MM.1S (cell line): ENCODE results near the gene IFITM1.
"Not testable (repeated sequence)": the region's sequence is repeated elsewhere in the genome, so short reads cannot be mapped to it uniquely, and the experiment has no call there.

Source experiments
- DNase-seq: peaks from one replicate; pipeline ENCODE4 v3.0.0-alpha.2; 2015
- H2AFZ ChIP-seq: fragments of 300-600 bp; sonication (generic); 2 replicates; pipeline ENCODE4 v1.6.0; 2016; ENCODE audit warnings: antibody characterized with exemption, low read length
- H3F3A ChIP-seq: fragments of 300-600 bp; sonication (generic); 2 replicates; pipeline ENCODE4 v1.6.1; 2016; ENCODE audit warnings: mild to moderate bottlenecking, antibody characterized with exemption, low read length, moderate library complexity, mixed read lengths; ENCODE audit not compliant: insufficient read depth
- H3K27ac ChIP-seq: fragments of 300-600 bp; sonication (generic); 2 replicates; pipeline ENCODE4 v1.5.1; 2016; ENCODE audit warnings: mild to moderate bottlenecking, low read length
- H3K27me3 ChIP-seq: fragments of 300-600 bp; sonication (generic); replicated peaks from 2 replicates; pipeline ENCODE4 v1.6.0; 2016; ENCODE audit warnings: low read length; ENCODE audit not compliant: insufficient read depth
- H3K36me3 ChIP-seq: fragments of 300-600 bp; sonication (generic); replicated peaks from 2 replicates; pipeline ENCODE4 v1.6.1; 2016; ENCODE audit warnings: mild to moderate bottlenecking, low read length, mixed read lengths; ENCODE audit not compliant: insufficient read depth
- H3K4me1 ChIP-seq: fragments of 300-600 bp; sonication (generic); 2 replicates; pipeline ENCODE4 v1.6.1; 2016; ENCODE audit warnings: low read length, mixed read lengths
- H3K4me2 ChIP-seq: fragments of 300-600 bp; sonication (generic); 2 replicates; pipeline ENCODE4 v1.6.0; 2016; ENCODE audit warnings: low read depth, low read length
- H3K4me3 ChIP-seq: fragments of 300-600 bp; sonication (generic); 2 replicates; pipeline ENCODE4 v1.5.1; 2016; ENCODE audit warnings: low read length, mixed read lengths
- H3K79me2 ChIP-seq: fragments of 300-600 bp; sonication (generic); 2 replicates; pipeline ENCODE4 v1.6.1; 2016; ENCODE audit warnings: mixed run types, low read length, mixed read lengths
- H3K9ac ChIP-seq: fragments of 300-600 bp; sonication (generic); 2 replicates; pipeline ENCODE4 v1.6.1; 2016; ENCODE audit warnings: low read length, mixed read lengths
- H3K9me2 ChIP-seq: fragments of 300-600 bp; sonication (generic); replicated peaks from 2 replicates; pipeline ENCODE4 v1.6.1; 2016; ENCODE audit warnings: mild to moderate bottlenecking, low read length, mixed read lengths; ENCODE audit not compliant: insufficient read depth
- H3K9me3 ChIP-seq: fragments of 300-600 bp; sonication (generic); replicated peaks from 2 replicates; pipeline ENCODE4 v1.6.1; 2016; ENCODE audit warnings: mild to moderate bottlenecking, low read length, mixed read lengths; ENCODE audit not compliant: insufficient read depth
- H4K20me1 ChIP-seq: fragments of 300-600 bp; sonication (generic); 2 replicates; pipeline ENCODE4 v1.6.1; 2016; ENCODE audit warnings: mild to moderate bottlenecking, low read length, moderate library complexity, mixed read lengths; ENCODE audit not compliant: insufficient read depth
- CTCF ChIP-seq: fragments of 300-600 bp; sonication (generic); IDR thresholded peaks from 2 replicates; pipeline ENCODE4 v1.5.1; 2016; ENCODE audit warnings: antibody characterized with exemption, low read length, mixed read lengths
- EZH2 ChIP-seq: fragments of 300-600 bp; sonication (generic); optimal IDR thresholded peaks from 2 replicates; pipeline ENCODE3; 2017; ENCODE audit warnings: low read depth, mild to moderate bottlenecking, antibody characterized with exemption, low read length, mixed read lengths
- EZH2phosphoT487 ChIP-seq: fragments of 300-600 bp; sonication (generic); IDR thresholded peaks from 2 replicates; pipeline ENCODE4 v1.6.1; 2018; ENCODE audit warnings: antibody characterized with exemption, low read length

IFITM1 gene

GRCh38 chr11:304915-305843 lies 8.7 kb upstream of the IFITM1 start:
- H3K4me2 ChIP-seq: no peak overlapping the region

GRCh38 chr11:305844-306211 lies 8.0 kb upstream of the IFITM1 start:
- H3K9ac ChIP-seq: no peak overlapping the region
- no peak for DNase-seq
- H4K20me1 ChIP-seq: no peaks in the 10 kb centered on the region
- no peaks in the 10 kb centered on the region for H3F3A ChIP-seq
- no peaks in the 10 kb centered on the region for H3K36me3 ChIP-seq
- no peak overlapping the region for H3K4me3 ChIP-seq
- no peak overlapping the region for H3K27ac ChIP-seq
- H3K4me1 ChIP-seq: no peaks in the 10 kb centered on the region
- TF ChIP-seq EZH2 (no peak), CTCF (no peak), EZH2phosphoT487 (no peak)
- H3K27me3 ChIP-seq: peaks cover 64% of the 10 kb centered on the region
- H3K9me2 ChIP-seq: no peaks in the 10 kb centered on the region
- no peaks in the 10 kb centered on the region for H3K79me2 ChIP-seq
- no peaks in the 10 kb centered on the region for H3K9me3 ChIP-seq
- H2AFZ ChIP-seq: no peak overlapping the region
- H3K4me2 ChIP-seq: no peak overlapping the region

More at GRCh38 chr11:304915-305843, 8.7 kb upstream of the IFITM1 start:
- peak; percentile 53 for DNase-seq
- Histone ChIP-seq H3K9ac (no peak overlapping the region), H4K20me1 (no peaks in the 10 kb centered on the region), H3F3A (no peaks in the 10 kb centered on the region), H3K27ac (no peak overlapping the region), H3K9me2 (no peaks in the 10 kb centered on the region), H3K4me1 (no peaks in the 10 kb centered on the region), H3K9me3 (no peaks in the 10 kb centered on the region), H2AFZ (no peak overlapping the region), H3K79me2 (no peaks in the 10 kb centered on the region), H3K36me3 (no peaks in the 10 kb centered on the region), H3K4me3 (no peak overlapping the region), H3K27me3 (peaks cover 70% of the 10 kb centered on the region)
- TF ChIP-seq EZH2 (no peak), CTCF (peak; percentile 63)

- Histone ChIP-seq H4K20me1 (no peaks in the 10 kb centered on the region), H3K79me2 (no peaks in the 10 kb centered on the region), H3K9me3 (no peaks in the 10 kb centered on the region), H3K4me2 (no peak overlapping the region), H2AFZ (no peak overlapping the region), H3F3A (no peaks in the 10 kb centered on the region), H3K4me1 (no peaks in the 10 kb centered on the region), H3K9me2 (no peaks in the 10 kb centered on the region), H3K9ac (no peak overlapping the region), H3K4me3 (no peak overlapping the region), H3K27me3 (peaks cover 60% of the 10 kb centered on the region), H3K36me3 (no peaks in the 10 kb centered on the region), H3K27ac (no peak overlapping the region)
- no peak for DNase-seq
- TF ChIP-seq CTCF: no peak
- no peak for TF ChIP-seq EZH2
- no peak for TF ChIP-seq EZH2phosphoT487
Measured at GRCh38 chr11:306645-307371, 7.0 kb upstream of the IFITM1 start.

GRCh38 chr11:307766-308708 lies 5.8 kb upstream of the IFITM1 start, which contains the start of gene IFITM2:
TSS of gene IFITM2 (plus strand) at chr11:307816. CDS start at chr11:308193, 377 bp downstream.
- H3K9ac ChIP-seq, H4K20me1 ChIP-seq, H3K4me1 ChIP-seq, DNase-seq, H3F3A ChIP-seq, H2AFZ ChIP-seq, H3K79me2 ChIP-seq, H3K9me2 ChIP-seq, H3K27ac ChIP-seq, H3K4me3 ChIP-seq, H3K9me3 ChIP-seq, H3K36me3 ChIP-seq: not testable (repeated sequence)
- peak within 1 kb of the TSS; percentile 12; the same call in 1 of the 2 replicates for H3K4me2 ChIP-seq
- H3K27me3 ChIP-seq: peaks cover 65% of the 10 kb centered on the region
